GM23248 (cell line): ENCODE data around the gene ABLIM1. TPM values are rescaled to one million over a fixed set of nuclear protein-coding genes. Genes with fewer than 3 reads are reported as not detected.

ENCODE experiments used
- DNase-seq: peaks from one replicate; pipeline ENCODE4 v3.0.0-alpha.2; 2015
- H2AFZ ChIP-seq: fragments of 200-600 bp; sonication (generic); 2 replicates; pipeline ENCODE4 v1.6.1; 2016; ENCODE audit warnings: antibody characterized with exemption
- H3F3A ChIP-seq: fragments of 200-600 bp; sonication (generic); 2 replicates; pipeline ENCODE4 v1.6.1; 2016; ENCODE audit warnings: mild to moderate bottlenecking, antibody characterized with exemption, mixed run types; ENCODE audit not compliant: insufficient read depth
- H3K27ac ChIP-seq: fragments of 200-600 bp; sonication (generic); 2 replicates; pipeline ENCODE4 v1.5.1; 2016; ENCODE audit warnings: mild to moderate bottlenecking
- H3K27me3 ChIP-seq: fragments of 200-600 bp; sonication (generic); replicated peaks from 2 replicates; pipeline ENCODE4 v1.6.1; 2016; ENCODE audit warnings: mild to moderate bottlenecking; ENCODE audit not compliant: insufficient read depth
- H3K36me3 ChIP-seq: fragments of 200-600 bp; sonication (generic); 2 replicates; pipeline ENCODE4 v1.6.1; 2016; ENCODE audit warnings: low read depth, mild to moderate bottlenecking
- H3K4me1 ChIP-seq: fragments of 200-600 bp; sonication (generic); 2 replicates; pipeline ENCODE4 v1.6.1; 2016; ENCODE audit warnings: mild to moderate bottlenecking; ENCODE audit not compliant: insufficient read depth
- H3K4me2 ChIP-seq: fragments of 200-600 bp; sonication (generic); one replicate; pipeline ENCODE4 v1.6.1; 2016; ENCODE audit warnings: mild to moderate bottlenecking; ENCODE audit not compliant: unreplicated experiment
- H3K4me3 ChIP-seq: fragments of 200-600 bp; sonication (generic); 2 replicates; pipeline ENCODE4 v1.5.1; 2016; ENCODE audit warnings: mild to moderate bottlenecking
- H3K79me2 ChIP-seq: fragments of 200-600 bp; sonication (generic); 2 replicates; pipeline ENCODE4 v1.6.1; 2016; ENCODE audit warnings: mild to moderate bottlenecking; ENCODE audit not compliant: insufficient read depth
- H3K9ac ChIP-seq: fragments of 200-600 bp; sonication (generic); 2 replicates; pipeline ENCODE4 v1.6.1; 2016; ENCODE audit warnings: mild to moderate bottlenecking
- H3K9me2 ChIP-seq: fragments of 200-600 bp; sonication (generic); 2 replicates; pipeline ENCODE4 v1.6.1; 2016; ENCODE audit warnings: mixed run types, mild to moderate bottlenecking, moderate library complexity; ENCODE audit not compliant: insufficient read depth
- H3K9me3 ChIP-seq: fragments of 200-600 bp; sonication (generic); one replicate; pipeline ENCODE4 v1.6.1; 2017; ENCODE audit warnings: low read depth
- H4K20me1 ChIP-seq: fragments of 200-600 bp; sonication (generic); 2 replicates; pipeline ENCODE4 v1.6.0; 2016; ENCODE audit not compliant: insufficient read depth
- EZH2 ChIP-seq: fragments of 200-600 bp; sonication (generic); IDR thresholded peaks from 2 replicates; pipeline ENCODE4 v1.6.1; 2018; ENCODE audit warnings: antibody characterized with exemption, mild to moderate bottlenecking; ENCODE audit not compliant: insufficient read depth, poor library complexity, severe bottlenecking
- EZH2phosphoT487 ChIP-seq: fragments of 200-600 bp; sonication (generic); IDR thresholded peaks from 2 replicates; pipeline ENCODE4 v1.6.1; 2018; ENCODE audit warnings: antibody characterized with exemption, moderate library complexity, mild to moderate bottlenecking, low read depth; ENCODE audit not compliant: insufficient read depth
- WGBS, 2 experiments: methylation state at CpG; one replicate each; pipeline ENCODE4 v1.1.6; 2015 to 2017; ENCODE audit warnings: low lambda C conversion rate in 2 of 2, low coverage in 1 of 2; ENCODE audit errors: missing lambda C conversion rate in 2 of 2; 5-methylcytosine and 5-hydroxymethylcytosine counted together
- in situ Hi-C: fragments of 300-500 bp; cut with MboI; formaldehyde crosslinking; loops from 2 replicates; pipeline ENCODE4 v1.15.0; 2020
- polyA plus RNA-seq: library from polyadenylated mRNA; unstranded; fragments of >200 nt; fragmentation: Nextera tagmentation; extraction: Ambion mirVana; gene quantifications from 2 replicates; pipeline ENCODE4 v1.2.1, GENCODE V29; 2016
- total RNA-seq: library from RNA; depleted of rRNA; stranded (reverse); fragments of >200 nt; shearing (Covaris generic); gene quantifications from 2 replicates; pipeline ENCODE4 v1.2.3, GENCODE V29; 2014

ABLIM1 gene
- total and polyA plus RNA-seq, 2 experiments from 2014 or later = 0.54 to 0.78 TPM

DNA sequence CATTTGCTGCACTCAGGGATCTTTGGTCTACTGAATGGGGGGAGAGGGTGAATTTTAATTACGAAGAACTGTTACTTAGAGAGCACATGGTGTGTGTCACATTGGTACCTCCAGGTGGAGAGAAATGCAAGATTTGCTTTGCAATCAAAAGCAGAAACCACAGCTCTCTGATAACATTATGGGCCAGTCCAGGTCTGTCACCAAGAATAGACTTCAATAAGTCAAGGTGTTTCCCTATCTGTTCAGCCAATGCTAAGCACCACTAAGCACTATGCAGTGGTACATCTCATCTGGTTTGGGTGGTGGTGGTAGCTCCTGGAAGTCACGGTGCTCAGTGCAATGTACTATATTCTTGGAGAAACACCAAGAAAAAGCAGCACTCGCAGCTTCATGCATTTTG, 134.2 kb downstream of the ABLIM1 start:
- Histone ChIP-seq H3K4me3 (no peak overlapping the region), H3K27ac (no peak overlapping the region), H3K79me2 (no peaks in the 10 kb centered on the region), H3K27me3 (peaks cover 18% of the 10 kb centered on the region), H3K9ac (no peak overlapping the region), H4K20me1 (no peaks in the 10 kb centered on the region), H3K36me3 (no peaks in the 10 kb centered on the region), H3F3A (no peaks in the 10 kb centered on the region), H3K4me2 (no peak overlapping the region), H3K9me2 (no peaks in the 10 kb centered on the region), H3K9me3 (no peaks in the 10 kb centered on the region), H2AFZ (no peak overlapping the region), H3K4me1 (peaks cover 11% of the 10 kb centered on the region; the same call in 1 of the 2 replicates)
- no peak for DNase-seq
- TF ChIP-seq EZH2phosphoT487 (no peak), EZH2 (no peak)
- WGBS, 2 experiments = 69 to 71% methylated on average over 3 of the region's 3 CpGs
- in situ Hi-C loops = no loop called here

DNA sequence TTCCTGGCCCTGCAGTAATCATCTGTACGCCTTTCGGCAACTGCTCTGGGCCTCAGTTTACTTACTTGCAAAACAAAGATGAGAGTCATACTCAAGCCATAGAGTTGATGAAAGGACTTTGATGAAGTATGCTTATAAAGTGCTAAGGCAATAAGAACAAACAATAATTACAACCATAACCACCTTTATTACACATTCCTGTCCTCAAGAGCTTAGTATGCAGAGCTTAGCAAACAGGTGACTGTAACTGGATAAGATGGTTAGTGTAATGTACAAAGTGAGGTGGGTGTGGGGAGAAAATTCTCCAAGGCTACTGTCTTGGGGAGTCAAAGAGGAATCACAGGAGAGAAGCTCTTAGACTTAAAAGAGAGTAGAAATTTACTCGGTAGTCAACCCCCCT, 136.8 kb downstream of the ABLIM1 start:
- H3K79me2 ChIP-seq = no peaks in the 10 kb centered on the region
- H3K36me3 ChIP-seq = no peaks in the 10 kb centered on the region
- no peaks in the 10 kb centered on the region for H3K9me2 ChIP-seq
- no peak overlapping the region for H3K4me3 ChIP-seq
- H3K4me2 ChIP-seq = no peak overlapping the region
- no peaks in the 10 kb centered on the region for H3F3A ChIP-seq
- H3K9ac ChIP-seq = no peak overlapping the region
- H3K27ac ChIP-seq = no peak overlapping the region
- no peaks in the 10 kb centered on the region for H4K20me1 ChIP-seq
- in situ Hi-C loops = no loop called here
- no peak for DNase-seq
- 90 to 95% methylated on average over 3 of the region's 3 CpGs for WGBS, 2 experiments
- no peak overlapping the region for H2AFZ ChIP-seq
- H3K4me1 ChIP-seq = peaks cover 11% of the 10 kb centered on the region; the same call in 1 of the 2 replicates
- no peaks in the 10 kb centered on the region for H3K9me3 ChIP-seq
- H3K27me3 ChIP-seq = peaks cover 20% of the 10 kb centered on the region
- no peak for TF ChIP-seq EZH2
- no peak for TF ChIP-seq EZH2phosphoT487

DNA sequence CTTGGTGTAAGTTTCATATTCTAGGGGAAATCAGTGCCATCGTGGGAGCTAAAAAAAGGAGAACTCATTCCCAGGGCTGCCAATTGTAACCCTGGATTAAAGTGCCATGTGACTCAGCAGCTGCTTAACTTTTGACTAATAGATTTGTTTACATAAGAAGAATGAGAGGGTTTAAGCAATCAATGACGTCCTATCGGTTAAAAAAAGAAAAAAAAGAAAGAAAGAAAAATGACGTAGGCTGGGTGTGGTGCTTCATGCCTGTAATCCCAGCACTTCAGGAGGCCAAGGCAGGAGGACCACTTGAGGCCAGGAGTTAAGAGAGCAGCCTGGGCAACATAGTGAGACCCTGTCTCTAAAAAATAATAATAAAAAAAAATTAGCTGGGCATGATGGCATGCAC, 137.6 kb downstream of the ABLIM1 start:
- H3K27me3 ChIP-seq = peaks cover 16% of the 10 kb centered on the region
- H2AFZ ChIP-seq = no peak overlapping the region
- peak; percentile 84 for DNase-seq
- no peak overlapping the region for H3K4me2 ChIP-seq
- TF ChIP-seq EZH2 (no peak), EZH2phosphoT487 (no peak)
- H3K27ac ChIP-seq = peak overlapping the region; percentile 39; the same call in 1 of the 2 replicates
- no peaks in the 10 kb centered on the region for H3K79me2 ChIP-seq
- no peaks in the 10 kb centered on the region for H3K36me3 ChIP-seq
- no peak overlapping the region for H3K4me3 ChIP-seq
- H3F3A ChIP-seq = no peaks in the 10 kb centered on the region
- H4K20me1 ChIP-seq = no peaks in the 10 kb centered on the region
- 2 to 7% methylated on average over 4 of the region's 4 CpGs for WGBS, 2 experiments
- H3K4me1 ChIP-seq = peaks cover 11% of the 10 kb centered on the region; the same call in 1 of the 2 replicates
- H3K9ac ChIP-seq = no peak overlapping the region
- in situ Hi-C loops = no loop called here
- H3K9me2 ChIP-seq = no peaks in the 10 kb centered on the region
- H3K9me3 ChIP-seq = no peaks in the 10 kb centered on the region

DNA sequence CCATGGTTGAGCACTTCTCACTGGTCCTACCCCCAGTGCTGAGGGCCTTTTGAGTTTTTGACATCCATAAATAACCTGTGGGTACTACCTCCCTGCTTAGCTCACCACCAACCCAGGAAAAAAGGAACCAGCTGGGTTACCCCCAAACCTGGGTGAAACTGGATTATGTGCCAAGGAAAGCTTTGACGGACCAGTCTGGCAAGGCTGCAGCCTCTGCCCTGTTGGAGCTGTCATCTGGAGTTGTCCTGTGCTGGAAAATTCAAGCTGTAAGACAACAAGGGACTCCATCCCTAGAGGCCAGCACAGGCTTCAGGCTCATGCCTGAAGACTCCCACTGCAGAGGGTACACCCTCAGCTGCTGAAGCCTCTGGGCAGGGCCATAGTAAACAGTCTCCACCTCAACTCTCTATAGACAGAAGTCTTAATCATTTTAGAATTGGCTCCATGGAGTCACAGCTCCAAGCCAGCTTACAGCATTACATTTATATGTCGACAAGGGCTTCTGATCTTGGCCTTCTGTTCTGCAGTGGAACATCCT, 138.2 kb downstream of the ABLIM1 start:
- in situ Hi-C loops = no loop called here
- peak; percentile 8 for DNase-seq
- 70 to 71% methylated on average over 2 of the region's 2 CpGs for WGBS, 2 experiments
- H3K4me1 ChIP-seq = peaks cover 11% of the 10 kb centered on the region; the same call in 1 of the 2 replicates
- no peaks in the 10 kb centered on the region for H3K36me3 ChIP-seq
- peaks cover 16% of the 10 kb centered on the region for H3K27me3 ChIP-seq
- H3K27ac ChIP-seq = peak overlapping the region; percentile 39; the same call in 1 of the 2 replicates
- no peaks in the 10 kb centered on the region for H3K79me2 ChIP-seq
- H2AFZ ChIP-seq = no peak overlapping the region
- no peaks in the 10 kb centered on the region for H3K9me2 ChIP-seq
- H4K20me1 ChIP-seq = no peaks in the 10 kb centered on the region
- no peak for TF ChIP-seq EZH2
- no peak for TF ChIP-seq EZH2phosphoT487
- H3K9me3 ChIP-seq = no peaks in the 10 kb centered on the region
- H3K4me2 ChIP-seq = no peak overlapping the region
- H3K9ac ChIP-seq = no peak overlapping the region
- no peaks in the 10 kb centered on the region for H3F3A ChIP-seq
- H3K4me3 ChIP-seq = no peak overlapping the region
